Right lobe of liver (tissue), 6 donors: Measurements from ENCODE around the gene TAGLN2. TPM values are rescaled to one million over a fixed set of nuclear protein-coding genes. Genes with fewer than 3 reads are reported as not detected.

Source experiments
- ATAC-seq, 4 donors: fragments of 200-7000 bp; cut with Tn5 transposase; one replicate each; pipeline ENCODE4 v1.9.1; 2020; ENCODE audit warnings: mild to moderate bottlenecking in 4 of 4, moderate library complexity in 4 of 4
- DNase-seq, 3 donors: peaks; one replicate each; pipeline ENCODE4 v3.0.0-alpha.2; 2020
- H3K27ac ChIP-seq, 3 donors: fragments of 200-600 bp; one replicate each; pipeline ENCODE4 v1.8.0; 2022
- H3K27me3 ChIP-seq, 2 donors: fragments of 200-600 bp; one replicate each; pipeline ENCODE4 v1.8.0; 2022
- H3K36me3 ChIP-seq, 4 donors: fragments of 200-600 bp; sonication (generic) in 1 of 4; one replicate each; pipeline versions ENCODE4 v1.5.1 to v1.8.0; 2017 to 2022; ENCODE audit warnings: control low read depth in 1 of 4
- H3K4me1 ChIP-seq, 4 donors: fragments of 200-600 bp; sonication (generic) in 1 of 4; one replicate each; pipeline versions ENCODE4 v1.5.1 to v1.8.0; 2017 to 2022; ENCODE audit warnings: control low read depth in 1 of 4
- H3K4me3 ChIP-seq, 3 donors: fragments of 200-600 bp; one replicate each; pipeline ENCODE4 v1.8.0; 2022
- H3K9me3 ChIP-seq, 4 donors: fragments of 200-600 bp; sonication (generic) in 1 of 4; one replicate each; pipeline versions ENCODE4 v1.5.1 to v1.8.0; 2017 to 2022; ENCODE audit warnings: control low read depth in 1 of 4
- CTCF ChIP-seq, 4 donors: fragments of 200-600 bp in 3 of 4; fragments of 450-650 bp in 1 of 4; IDR thresholded peaks; one replicate each; pipeline versions ENCODE4 v1.5.1 to v1.8.0; 2016 to 2022; ENCODE audit warnings: antibody characterized with exemption in 4 of 4, mild to moderate bottlenecking in 2 of 4
- POLR2A ChIP-seq: fragments of 450-650 bp; IDR thresholded peaks from one replicate; pipeline ENCODE4 v1.6.1; 2017; ENCODE audit warnings: antibody characterized with exemption, mild to moderate bottlenecking
- WGBS: methylation state at CpG from one replicate; pipeline ENCODE4 v1.1.6; 2018; ENCODE audit warnings: low coverage, low lambda C conversion rate; ENCODE audit not compliant: insufficient coverage; ENCODE audit errors: missing lambda C conversion rate; 5-methylcytosine and 5-hydroxymethylcytosine counted together
- intact Hi-C, 2 donors: fragments of 100-400 bp; cut with DNase I; formaldehyde crosslinking; loops; one replicate each; pipeline versions ENCODE4 v1.11.2 to v1.14.1; 2022
- total RNA-seq, 6 experiments: library from RNA; depleted of rRNA in 2 of 6; stranded (reverse); fragments of >200 nt in 2 of 6; fragmentation: NEBNext Ultra II Directional in 3 of 6; extraction: Animal tissue kit (Norgen Biotek cat#: 25700) in 3 of 6; gene quantifications; one replicate each; pipeline versions ENCODE4 v1.1.0 to v1.2.4, GENCODE V29; 2016 to 2023
- donor health status: DM: no; HTN: yes; CAD: no.
- donor health status: DM: no; HTN: no; CAD: no.
- donor health status: DM: no; HTN: no; CAD: no.
- donor health status: DM: no; HTN: yes; CAD: no.
- donor health status: DM: no; HTN: yes; CAD: no.

Gene TAGLN2
- total RNA-seq, 6 experiments from 2014 or later = 53.2 to 200 (median 117) TPM

DNA sequence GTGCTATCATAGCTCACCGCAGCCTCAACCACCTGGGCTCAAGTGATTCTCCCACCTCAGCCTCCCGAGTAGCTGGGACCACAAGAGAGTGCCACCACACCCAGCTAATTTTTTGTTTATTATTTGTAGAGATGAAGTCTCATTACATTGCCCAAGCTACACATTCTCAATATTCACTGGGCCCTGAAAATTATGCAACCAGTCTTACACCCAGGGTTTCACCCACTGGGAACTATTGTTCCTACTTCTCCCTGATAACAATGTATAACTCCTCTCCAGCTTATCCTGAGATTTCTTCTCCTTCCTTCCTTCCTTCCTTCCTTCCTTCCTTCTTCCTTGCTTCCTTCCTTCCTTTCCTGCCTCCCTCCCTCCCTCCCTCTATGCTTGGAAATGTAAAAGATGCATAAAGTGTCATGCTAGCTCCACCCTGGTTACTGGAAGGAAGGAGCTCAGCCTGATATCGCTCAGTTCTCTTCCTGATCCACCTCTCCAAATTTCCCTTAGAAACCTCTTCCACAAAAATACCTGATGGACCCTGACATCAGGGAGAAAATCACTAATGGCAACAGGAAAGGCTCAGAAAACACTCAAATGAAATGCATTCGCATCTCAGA, 51.7 kb downstream of the TAGLN2 start:
- H3K9me3 ChIP-seq = no peaks in the 10 kb centered on the region
- peaks cover 0 to 3% (median 0%) of the 10 kb centered on the region in 4 donors for H3K4me1 ChIP-seq
- no peak for TF ChIP-seq CTCF (IDR thresholded peaks at IDR 0.05)
- no peak for TF ChIP-seq POLR2A
- no peak overlapping the region for H3K27ac ChIP-seq
- intact Hi-C loops = no loop called here
- no peak for ATAC-seq
- no peak for DNase-seq
- H3K27me3 ChIP-seq = no peaks in the 10 kb centered on the region
- no peaks in the 10 kb centered on the region for H3K36me3 ChIP-seq
- 73% methylated on average over 4 of the region's 4 CpGs for WGBS
- no peak overlapping the region for H3K4me3 ChIP-seq

DNA sequence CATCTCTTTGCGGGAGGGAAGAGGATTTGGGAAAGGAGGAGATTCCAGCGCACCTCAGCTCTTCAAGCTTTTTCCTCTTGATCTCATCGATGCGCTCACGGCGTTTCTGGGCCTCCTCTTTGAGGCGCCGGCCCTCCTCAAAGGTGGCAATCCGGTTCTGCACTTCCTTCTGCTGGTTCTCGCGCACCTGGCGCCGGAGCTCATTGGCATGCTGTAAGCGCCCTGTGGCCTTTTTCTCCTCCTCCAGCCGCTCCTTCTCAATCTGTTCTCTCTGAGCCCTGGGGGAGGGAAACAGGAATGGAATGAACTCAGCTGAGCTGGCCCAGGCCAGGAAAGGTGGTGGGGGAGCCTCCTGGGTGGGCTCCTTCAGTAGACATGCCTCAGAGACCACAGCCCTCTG, 52.4 kb downstream of the TAGLN2 start:
- Histone ChIP-seq H3K4me1 (peaks cover 0 to 10% (median 3%) of the 10 kb centered on the region in 4 donors), H3K9me3 (no peaks in the 10 kb centered on the region), H3K27me3 (no peaks in the 10 kb centered on the region), H3K27ac (no peak overlapping the region), H3K36me3 (no peaks in the 10 kb centered on the region), H3K4me3 (no peak overlapping the region)
- intact Hi-C loops = no loop called here
- TF ChIP-seq POLR2A = no peak
- TF ChIP-seq CTCF (IDR thresholded peaks at IDR 0.05) = no peak
- 38% methylated on average over 5 of the region's 15 CpGs for WGBS
- DNase-seq (no peak), ATAC-seq (no peak)

- no peak for ATAC-seq
- peaks cover 0 to 13% (median 5%) of the 10 kb centered on the region in 4 donors for H3K4me1 ChIP-seq
- no peak overlapping the region for H3K4me3 ChIP-seq
- 79% methylated on average over 3 of the region's 5 CpGs for WGBS
- H3K27ac ChIP-seq = no peak overlapping the region
- H3K27me3 ChIP-seq = no peaks in the 10 kb centered on the region
- H3K36me3 ChIP-seq = no peaks in the 10 kb centered on the region
- TF ChIP-seq POLR2A = no peak
- no peak for TF ChIP-seq CTCF (IDR thresholded peaks at IDR 0.05)
- no peaks in the 10 kb centered on the region for H3K9me3 ChIP-seq
- no peak for DNase-seq
- intact Hi-C loops = no loop called here
Measured at GRCh38 chr1:159870704-159871103, 54.6 kb downstream of the TAGLN2 start.

DNA sequence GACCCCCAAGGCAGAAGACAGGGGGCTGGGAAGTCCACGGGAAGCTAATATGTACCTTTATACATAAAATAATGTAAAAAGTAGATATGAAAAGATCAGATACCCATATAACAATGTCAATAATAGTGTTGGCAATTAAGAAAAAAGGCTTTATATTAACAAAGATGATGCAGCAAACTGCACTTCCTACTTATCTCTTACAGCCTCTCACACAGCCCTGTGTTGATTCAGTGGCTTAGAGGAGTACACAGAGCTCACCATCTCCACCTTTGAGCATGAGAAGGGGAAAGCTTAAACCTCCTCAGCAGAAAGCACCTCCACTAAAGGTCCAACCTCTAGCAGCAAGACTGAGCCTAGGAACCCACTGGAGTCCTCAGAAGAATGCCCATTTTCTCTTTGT, 55.7 kb downstream of the TAGLN2 start:
- intact Hi-C loops = no loop called here
- 29% methylated on average over 1 of the region's 1 CpG for WGBS

More for the DNA sequence above, 55.7 kb downstream of the TAGLN2 start:
- H3K4me1 ChIP-seq = peaks cover 0 to 13% (median 5%) of the 10 kb centered on the region in 4 donors
- no peak for TF ChIP-seq CTCF (IDR thresholded peaks at IDR 0.05)
- TF ChIP-seq POLR2A = no peak
- H3K27ac ChIP-seq = no peak overlapping the region
- no peaks in the 10 kb centered on the region for H3K36me3 ChIP-seq
- DNase-seq (no peak), ATAC-seq (no peak)
- H3K9me3 ChIP-seq = no peaks in the 10 kb centered on the region
- no peaks in the 10 kb centered on the region for H3K27me3 ChIP-seq
- H3K4me3 ChIP-seq = no peak overlapping the region
